ENCODE data around the gene KDM5C. TPM values are rescaled to one million over a fixed set of nuclear protein-coding genes. Genes with fewer than 3 reads are reported as not detected.
"Not testable (repeated sequence)": the region's sequence is repeated elsewhere in the genome, so short reads cannot be mapped to it uniquely, and the experiment has no call there.

The KDM5C gene
- total and polyA plus RNA-seq, 4 donors, result 36.1 to 112 (median 78.5) TPM

DNA sequence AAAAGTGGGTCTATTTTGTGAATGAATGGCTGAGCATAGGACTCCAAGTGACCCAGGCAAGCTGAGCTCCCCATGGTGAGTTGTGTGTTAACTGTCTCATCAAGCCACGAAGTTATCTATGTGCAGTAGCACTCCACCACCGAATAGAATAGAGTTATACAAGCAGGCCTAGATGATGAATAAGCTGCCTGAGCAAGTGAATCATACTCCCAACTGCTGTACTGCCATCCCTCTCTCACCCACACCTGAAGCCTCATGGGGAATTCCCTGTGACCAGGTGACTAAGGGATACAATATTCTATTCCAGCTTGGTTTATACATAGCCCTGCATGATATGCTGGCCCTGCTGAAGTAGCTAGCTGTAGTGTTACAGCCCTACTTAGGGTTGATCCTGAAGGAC lies 38.7 kb downstream of the KDM5C start:
- Histone ChIP-seq H3K4me1 (ENCODE audit: control insufficient read depth in 5 of 5, insufficient read depth in 5 of 5, low read length in 5 of 5) (no peaks in the 10 kb centered on the region), H3K36me3 (ENCODE audit: control insufficient read depth in 4 of 4, insufficient read depth in 4 of 4, low read length in 4 of 4) (peaks cover 0 to 8% (median 2%) of the 10 kb centered on the region in 4 donors), H3K9me3 (ENCODE audit: control insufficient read depth in 4 of 4, insufficient read depth in 3 of 4, low read length in 3 of 4) (peaks cover 0 to 2% (median 0%) of the 10 kb centered on the region in 4 donors), H3K27me3 (ENCODE audit: control insufficient read depth in 3 of 3, insufficient read depth in 3 of 3, low read length in 2 of 3) (no peaks in the 10 kb centered on the region), H3K4me3 (no peak overlapping the region), H3K9ac (ENCODE audit: insufficient read depth in 1 of 2, low read length in 2 of 2) (no peak overlapping the region), H3K27ac (ENCODE audit: low read depth in 1 of 2, low read length in 1 of 2) (no peak overlapping the region)
- WGBS, 2 donors, result 86 to 92% methylated on average over 2 of the region's 2 CpGs
- ATAC-seq (ENCODE audit: insufficient read depth, low FRiP score) (no peak), DNase-seq (no peak)
- TF ChIP-seq CTCF (IDR thresholded peaks at IDR 0.05; ENCODE audit: control extremely low read depth, extremely low read depth), result no peak

GRCh38 chrX:53184836-53185235 lies 40.2 kb downstream of the KDM5C start:
- H3K9ac ChIP-seq (ENCODE audit: insufficient read depth in 1 of 2, low read length in 2 of 2), result no peak overlapping the region
- no peak overlapping the region for H3K27ac ChIP-seq (ENCODE audit: low read depth in 1 of 2, low read length in 1 of 2)
- H3K4me1 ChIP-seq (ENCODE audit: control insufficient read depth in 5 of 5, insufficient read depth in 5 of 5, low read length in 5 of 5), result no peaks in the 10 kb centered on the region
- TF ChIP-seq CTCF (IDR thresholded peaks at IDR 0.05; ENCODE audit: control extremely low read depth, extremely low read depth), result no peak
- DNase-seq, result no peak
- 88 to 94% methylated on average over 2 of the region's 2 CpGs for WGBS, 2 donors
- H3K36me3 ChIP-seq (ENCODE audit: control insufficient read depth in 4 of 4, insufficient read depth in 4 of 4, low read length in 4 of 4), result peaks cover 0 to 4% (median under 1%) of the 10 kb centered on the region in 4 donors
- no peaks in the 10 kb centered on the region for H3K9me3 ChIP-seq (ENCODE audit: control insufficient read depth in 4 of 4, insufficient read depth in 3 of 4, low read length in 3 of 4)
- H3K4me3 ChIP-seq, result no peak overlapping the region
- no peaks in the 10 kb centered on the region for H3K27me3 ChIP-seq (ENCODE audit: control insufficient read depth in 3 of 3, insufficient read depth in 3 of 3, low read length in 2 of 3)
- ATAC-seq (ENCODE audit: insufficient read depth, low FRiP score), result no peak

GRCh38 chrX:53171356-53171755 lies 53.7 kb downstream of the KDM5C start:
- WGBS, 2 donors, result 95 to 96% methylated on average over 7 of the region's 7 CpGs
- Histone ChIP-seq H3K4me1 (ENCODE audit: control insufficient read depth in 5 of 5, insufficient read depth in 5 of 5, low read length in 5 of 5) (no peaks in the 10 kb centered on the region), H3K36me3 (ENCODE audit: control insufficient read depth in 4 of 4, insufficient read depth in 4 of 4, low read length in 4 of 4) (peaks cover 0 to 5% (median 5%) of the 10 kb centered on the region in 4 donors), H3K9me3 (ENCODE audit: control insufficient read depth in 4 of 4, insufficient read depth in 3 of 4, low read length in 3 of 4) (peaks cover 0 to 6% (median 2%) of the 10 kb centered on the region in 4 donors), H3K27me3 (ENCODE audit: control insufficient read depth in 3 of 3, insufficient read depth in 3 of 3, low read length in 2 of 3) (peaks cover 0 to 4% (median 0%) of the 10 kb centered on the region in 3 donors), H3K9ac (ENCODE audit: insufficient read depth in 1 of 2, low read length in 2 of 2) (no peak overlapping the region), H3K4me3 (no peak overlapping the region), H3K27ac (ENCODE audit: low read depth in 1 of 2, low read length in 1 of 2) (no peak overlapping the region)
- DNase-seq (no peak), ATAC-seq (ENCODE audit: insufficient read depth, low FRiP score) (no peak)
- no peak for TF ChIP-seq CTCF (IDR thresholded peaks at IDR 0.05; ENCODE audit: control extremely low read depth, extremely low read depth)

DNA sequence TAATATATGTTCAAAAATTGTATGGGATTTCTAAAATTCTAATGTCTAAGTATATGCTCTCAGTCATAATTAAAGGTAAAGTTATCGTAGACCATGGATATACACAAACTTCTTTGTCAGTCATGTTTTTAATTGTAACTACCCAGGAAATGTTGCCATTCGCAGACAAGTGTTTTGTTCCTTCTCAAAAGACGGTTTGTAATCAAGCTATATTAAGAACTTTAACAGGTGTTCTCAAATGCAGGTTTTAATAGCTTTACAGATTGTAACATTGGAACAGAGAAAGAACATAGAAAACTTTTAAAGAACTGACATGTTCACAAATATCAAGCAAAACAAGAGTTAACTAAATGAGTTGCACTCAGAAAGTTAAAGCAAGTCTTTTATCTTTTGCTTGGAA lies 58.9 kb downstream of the KDM5C start:
- Histone ChIP-seq H3K27ac (ENCODE audit: low read depth in 1 of 2, low read length in 1 of 2) (no peak overlapping the region), H3K9ac (ENCODE audit: insufficient read depth in 1 of 2, low read length in 2 of 2) (no peak overlapping the region), H3K4me1 (ENCODE audit: control insufficient read depth in 5 of 5, insufficient read depth in 5 of 5, low read length in 5 of 5) (peaks cover 0 to 6% (median 0%) of the 10 kb centered on the region in 5 donors), H3K36me3 (ENCODE audit: control insufficient read depth in 4 of 4, insufficient read depth in 4 of 4, low read length in 4 of 4) (peaks cover 0 to 1% (median 0%) of the 10 kb centered on the region in 4 donors), H3K4me3 (no peak overlapping the region), H3K27me3 (ENCODE audit: control insufficient read depth in 3 of 3, insufficient read depth in 3 of 3, low read length in 2 of 3) (peaks cover 0 to 18% (median 10%) of the 10 kb centered on the region in 3 donors), H3K9me3 (ENCODE audit: control insufficient read depth in 4 of 4, insufficient read depth in 3 of 4, low read length in 3 of 4) (no peaks in the 10 kb centered on the region)
- WGBS, 2 donors, result 66 to 92% methylated on average over 3 of the region's 3 CpGs
- no peak for TF ChIP-seq CTCF (IDR thresholded peaks at IDR 0.05; ENCODE audit: control extremely low read depth, extremely low read depth)
- ATAC-seq (ENCODE audit: insufficient read depth, low FRiP score), result no peak
- no peak for DNase-seq

DNA sequence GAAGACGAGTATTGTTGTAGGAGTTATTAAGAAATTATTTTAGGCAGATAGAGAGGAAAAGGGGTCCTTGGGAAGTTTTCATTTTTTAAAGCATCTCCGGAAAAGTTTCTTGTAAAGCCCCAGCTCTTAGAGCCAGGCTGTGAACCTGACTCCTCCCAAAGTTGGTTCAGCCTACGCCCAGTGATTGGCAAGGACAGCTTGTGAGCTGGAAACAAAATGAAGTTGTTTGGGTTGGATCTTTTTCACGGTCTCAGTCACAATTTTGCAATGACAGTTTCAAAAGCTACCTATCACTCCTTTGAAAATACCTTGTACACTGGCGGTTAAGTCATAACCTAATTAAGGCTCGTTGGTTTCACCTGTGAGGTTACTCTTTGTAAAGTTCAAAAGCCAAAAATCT lies 60.4 kb downstream of the KDM5C start:
- ATAC-seq (ENCODE audit: insufficient read depth, low FRiP score), result not testable (repeated sequence)

More for the DNA sequence above, 60.4 kb downstream of the KDM5C start:
- H3K27me3 ChIP-seq (ENCODE audit: control insufficient read depth in 3 of 3, insufficient read depth in 3 of 3, low read length in 2 of 3), result peaks cover 0 to 27% (median 10%) of the 10 kb centered on the region in 3 donors
- H3K4me3 ChIP-seq; H3K27ac ChIP-seq (ENCODE audit: low read depth in 1 of 2, low read length in 1 of 2); H3K36me3 ChIP-seq (ENCODE audit: control insufficient read depth in 4 of 4, insufficient read depth in 4 of 4, low read length in 4 of 4); DNase-seq; H3K9ac ChIP-seq (ENCODE audit: insufficient read depth in 1 of 2, low read length in 2 of 2); H3K9me3 ChIP-seq (ENCODE audit: control insufficient read depth in 4 of 4, insufficient read depth in 3 of 4, low read length in 3 of 4); H3K4me1 ChIP-seq (ENCODE audit: control insufficient read depth in 5 of 5, insufficient read depth in 5 of 5, low read length in 5 of 5): not testable (repeated sequence)
- 71 to 80% methylated on average over 6 of the region's 6 CpGs for WGBS, 2 donors

All from lung (tissue), 12 donors.